ENCODE measurements around the gene LANCL1. TPM values are rescaled to one million over a fixed set of nuclear protein-coding genes. Genes with fewer than 3 reads are reported as not detected.

LANCL1 gene
- total RNA-seq, 1 donor from 2014 or later, result 19.5 TPM

- FAIRE-seq (no peak), DNase-seq (ENCODE audit: low read depth) (no peak)
- H3K36me3 ChIP-seq (ENCODE audit: control insufficient read depth, insufficient read depth, low read length), result no peaks in the 10 kb centered on the region
- no peak overlapping the region for H3K4me3 ChIP-seq (ENCODE audit: low read depth, low read length)
- no peaks in the 10 kb centered on the region for H3K27me3 ChIP-seq (ENCODE audit: control insufficient read depth, insufficient read depth, low read length)
- TF ChIP-seq, protein P1, sequence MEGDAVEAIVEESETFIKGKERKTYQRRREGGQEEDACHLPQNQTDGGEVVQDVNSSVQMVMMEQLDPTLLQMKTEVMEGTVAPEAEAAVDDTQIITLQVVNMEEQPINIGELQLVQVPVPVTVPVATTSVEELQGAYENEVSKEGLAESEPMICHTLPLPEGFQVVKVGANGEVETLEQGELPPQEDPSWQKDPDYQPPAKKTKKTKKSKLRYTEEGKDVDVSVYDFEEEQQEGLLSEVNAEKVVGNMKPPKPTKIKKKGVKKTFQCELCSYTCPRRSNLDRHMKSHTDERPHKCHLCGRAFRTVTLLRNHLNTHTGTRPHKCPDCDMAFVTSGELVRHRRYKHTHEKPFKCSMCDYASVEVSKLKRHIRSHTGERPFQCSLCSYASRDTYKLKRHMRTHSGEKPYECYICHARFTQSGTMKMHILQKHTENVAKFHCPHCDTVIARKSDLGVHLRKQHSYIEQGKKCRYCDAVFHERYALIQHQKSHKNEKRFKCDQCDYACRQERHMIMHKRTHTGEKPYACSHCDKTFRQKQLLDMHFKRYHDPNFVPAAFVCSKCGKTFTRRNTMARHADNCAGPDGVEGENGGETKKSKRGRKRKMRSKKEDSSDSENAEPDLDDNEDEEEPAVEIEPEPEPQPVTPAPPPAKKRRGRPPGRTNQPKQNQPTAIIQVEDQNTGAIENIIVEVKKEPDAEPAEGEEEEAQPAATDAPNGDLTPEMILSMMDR (IDR thresholded peaks at IDR 0.05; ENCODE audit: insufficient read depth, low read length, severe bottlenecking), result no peak
Observed at GRCh38 chr2:210412660-210413059, 63.9 kb downstream of the LANCL1 start.

DNA sequence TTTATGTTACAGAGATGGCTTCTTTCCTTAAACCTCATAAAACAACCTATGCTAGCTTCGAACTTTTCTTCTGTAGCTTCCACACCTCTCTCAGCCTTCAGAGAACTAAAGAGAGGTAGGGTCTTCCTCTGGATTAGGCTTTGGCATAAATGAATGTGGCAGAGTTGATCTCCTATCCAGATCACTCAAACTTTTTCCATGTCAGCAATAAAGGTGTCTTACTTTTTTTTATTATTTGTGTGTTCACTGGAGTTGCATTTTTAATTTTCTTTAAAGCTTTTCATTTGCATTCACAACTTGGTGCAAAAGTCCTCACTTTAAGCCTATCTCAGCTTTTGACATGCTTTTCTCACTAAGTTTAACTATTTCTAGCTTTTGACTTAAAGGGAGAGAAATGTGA lies 66.0 kb downstream of the LANCL1 start:
- FAIRE-seq, result no peak

GRCh38 chr2:210399440-210400041 lies 77.0 kb downstream of the LANCL1 start:
- no peak for FAIRE-seq

More for the DNA sequence above, 66.0 kb downstream of the LANCL1 start:
- TF ChIP-seq, protein P1 (IDR thresholded peaks at IDR 0.05; ENCODE audit: insufficient read depth, low read length, severe bottlenecking), result no peak
- H3K27me3 ChIP-seq (ENCODE audit: control insufficient read depth, insufficient read depth, low read length), result no peaks in the 10 kb centered on the region
- no peak for DNase-seq (ENCODE audit: low read depth)
- no peaks in the 10 kb centered on the region for H3K36me3 ChIP-seq (ENCODE audit: control insufficient read depth, insufficient read depth, low read length)
- no peak overlapping the region for H3K4me3 ChIP-seq (ENCODE audit: low read depth, low read length)

DNA sequence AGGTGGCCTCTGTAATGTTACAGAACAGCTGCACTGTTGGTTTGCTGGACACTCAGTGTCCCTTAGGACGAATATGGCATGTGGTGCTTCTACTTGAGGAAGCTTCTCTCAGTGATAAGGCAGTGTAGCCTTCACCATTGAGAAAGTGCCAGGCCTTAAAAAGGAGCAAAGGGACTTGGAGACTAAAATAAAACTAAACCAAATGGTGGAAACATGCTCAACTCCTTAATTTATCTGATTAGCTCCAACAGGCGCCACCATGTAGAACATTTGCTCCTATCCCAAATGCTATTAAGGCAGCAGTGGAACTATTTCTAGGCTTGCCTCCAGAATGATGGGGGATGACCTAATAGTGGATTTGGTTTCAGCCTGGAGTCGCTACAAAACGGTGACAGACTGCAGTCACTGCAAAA lies 84.1 kb downstream of the LANCL1 start:
- Histone ChIP-seq H3K4me3 (ENCODE audit: low read depth, low read length) (no peak overlapping the region), H3K27me3 (ENCODE audit: control insufficient read depth, insufficient read depth, low read length) (no peaks in the 10 kb centered on the region), H3K36me3 (ENCODE audit: control insufficient read depth, insufficient read depth, low read length) (no peaks in the 10 kb centered on the region)
- TF ChIP-seq, protein P1 (IDR thresholded peaks at IDR 0.05; ENCODE audit: insufficient read depth, low read length, severe bottlenecking), result no peak
- DNase-seq (ENCODE audit: low read depth), result no peak
- FAIRE-seq, result no peak

More at GRCh38 chr2:210399440-210400041, 77.0 kb downstream of the LANCL1 start:
- DNase-seq (ENCODE audit: low read depth), result peak; percentile 43
- Histone ChIP-seq H3K36me3 (ENCODE audit: control insufficient read depth, insufficient read depth, low read length) (no peaks in the 10 kb centered on the region), H3K4me3 (ENCODE audit: low read depth, low read length) (no peak overlapping the region), H3K27me3 (ENCODE audit: control insufficient read depth, insufficient read depth, low read length) (no peaks in the 10 kb centered on the region)
- TF ChIP-seq, protein P1 (IDR thresholded peaks at IDR 0.05; ENCODE audit: insufficient read depth, low read length, severe bottlenecking), result no peak

DNA sequence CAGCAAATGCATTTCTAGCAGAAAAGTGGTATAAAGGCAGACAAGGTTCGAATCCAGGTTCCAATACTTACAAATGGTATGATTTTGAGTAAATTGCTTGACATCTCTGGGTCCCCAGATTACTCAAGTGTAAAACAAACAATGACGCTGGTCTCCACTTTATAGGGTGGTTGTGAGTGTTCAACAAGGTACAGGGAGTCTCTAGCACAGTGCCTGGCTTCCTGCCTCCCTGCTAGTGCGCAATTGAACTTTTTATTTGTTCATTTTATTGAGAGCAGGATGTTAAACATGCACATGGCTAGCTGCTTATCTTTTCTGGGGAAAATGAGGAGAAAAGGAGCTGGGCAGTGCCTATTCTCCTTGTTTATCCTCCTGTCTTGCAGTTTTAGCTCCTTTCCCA lies 86.7 kb downstream of the LANCL1 start:
- H3K36me3 ChIP-seq (ENCODE audit: control insufficient read depth, insufficient read depth, low read length), result no peaks in the 10 kb centered on the region
- no peak for DNase-seq (ENCODE audit: low read depth)
- H3K4me3 ChIP-seq (ENCODE audit: low read depth, low read length), result no peak overlapping the region
- H3K27me3 ChIP-seq (ENCODE audit: control insufficient read depth, insufficient read depth, low read length), result no peaks in the 10 kb centered on the region
- FAIRE-seq, result no peak
- TF ChIP-seq, protein P1 (IDR thresholded peaks at IDR 0.05; ENCODE audit: insufficient read depth, low read length, severe bottlenecking), result no peak

DNA sequence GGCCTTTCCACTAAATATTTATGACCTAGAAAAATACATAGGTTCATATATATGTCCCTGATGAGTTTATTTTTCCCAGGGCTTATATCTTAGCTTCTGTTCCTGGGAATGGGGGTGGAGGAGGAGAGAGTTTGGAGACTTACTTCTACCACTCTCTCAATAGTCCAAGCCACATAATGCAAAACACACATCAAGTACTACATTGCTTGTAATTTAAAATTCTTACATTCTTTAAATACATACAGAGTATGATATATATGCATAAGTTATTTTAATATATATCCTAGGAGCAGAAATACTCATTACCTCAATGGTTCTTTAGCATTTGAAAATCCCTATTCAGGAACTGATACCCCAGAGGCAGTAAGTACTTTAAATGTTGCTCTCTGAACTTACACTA lies 88.4 kb downstream of the LANCL1 start:
- Histone ChIP-seq H3K36me3 (ENCODE audit: control insufficient read depth, insufficient read depth, low read length) (no peaks in the 10 kb centered on the region), H3K27me3 (ENCODE audit: control insufficient read depth, insufficient read depth, low read length) (no peaks in the 10 kb centered on the region), H3K4me3 (ENCODE audit: low read depth, low read length) (no peak overlapping the region)
- TF ChIP-seq, protein P1 (IDR thresholded peaks at IDR 0.05; ENCODE audit: insufficient read depth, low read length, severe bottlenecking), result no peak
- FAIRE-seq (no peak), DNase-seq (ENCODE audit: low read depth) (no peak)
